Peyer's patch (tissue), 4 donors: ENCODE data around the gene PPFIBP2. TPM values are rescaled to one million over a fixed set of nuclear protein-coding genes. Genes with fewer than 3 reads are reported as not detected.
A peak's percentile ranks its signal among the peaks of the same experiment; 100 is the strongest.

Experiments used
- DNase-seq, 3 donors: peaks; one replicate each; pipeline ENCODE4 v3.0.0-alpha.2; 2017 to 2019
- H3K27ac ChIP-seq, 4 donors: fragments of 200-600 bp; sonication (generic); one replicate each; pipeline ENCODE4 v1.5.1; 2016 to 2019
- H3K27me3 ChIP-seq, 2 donors: fragments of 200-600 bp; sonication (generic); one replicate each; pipeline ENCODE4 v1.5.1; 2019
- H3K36me3 ChIP-seq, 3 donors: fragments of 200-600 bp; sonication (generic); one replicate each; pipeline ENCODE4 v1.5.1; 2016 to 2019
- H3K4me1 ChIP-seq, 4 donors: fragments of 200-600 bp; sonication (generic); one replicate each; pipeline ENCODE4 v1.5.1; 2016 to 2019
- H3K4me3 ChIP-seq, 4 donors: fragments of 200-600 bp; sonication (generic); 1 replicate in 3 of 4; 2 replicates in 1 of 4; pipeline ENCODE4 v1.5.1; 2016 to 2019; ENCODE audit warnings: mild to moderate bottlenecking in 1 of 4
- H3K9me3 ChIP-seq, 4 donors: fragments of 200-600 bp; sonication (generic); one replicate each; pipeline ENCODE4 v1.5.1; 2016 to 2019; ENCODE audit warnings: mild to moderate bottlenecking in 1 of 4
- POLR2A ChIP-seq, 2 donors: fragments of 450-650 bp; IDR thresholded peaks; one replicate each; pipeline ENCODE4 v1.5.1; 2017; ENCODE audit warnings: antibody characterized with exemption in 2 of 2, mild to moderate bottlenecking in 2 of 2, moderate library complexity in 2 of 2
- total RNA-seq, 4 donors: library from RNA; depleted of rRNA; stranded (reverse); fragments of >200 nt; gene quantifications; one replicate each; pipeline ENCODE4 v1.1.0, GENCODE V29; 2016
- TF ChIP-seq, protein P1 (sequence below), 6 experiments: fragments of 450-650 bp in 4 of 6; fragments of 200-600 bp in 2 of 6; sonication (generic) in 1 of 6; IDR thresholded peaks; one replicate each; pipeline ENCODE4 v1.5.1; 2017 to 2019; ENCODE audit warnings: antibody characterized with exemption in 6 of 6, mild to moderate bottlenecking in 3 of 6, moderate library complexity in 1 of 6

Gene PPFIBP2
- total RNA-seq, 4 donors from 2014 or later = 74.6 to 245 (median 148) TPM

DNA sequence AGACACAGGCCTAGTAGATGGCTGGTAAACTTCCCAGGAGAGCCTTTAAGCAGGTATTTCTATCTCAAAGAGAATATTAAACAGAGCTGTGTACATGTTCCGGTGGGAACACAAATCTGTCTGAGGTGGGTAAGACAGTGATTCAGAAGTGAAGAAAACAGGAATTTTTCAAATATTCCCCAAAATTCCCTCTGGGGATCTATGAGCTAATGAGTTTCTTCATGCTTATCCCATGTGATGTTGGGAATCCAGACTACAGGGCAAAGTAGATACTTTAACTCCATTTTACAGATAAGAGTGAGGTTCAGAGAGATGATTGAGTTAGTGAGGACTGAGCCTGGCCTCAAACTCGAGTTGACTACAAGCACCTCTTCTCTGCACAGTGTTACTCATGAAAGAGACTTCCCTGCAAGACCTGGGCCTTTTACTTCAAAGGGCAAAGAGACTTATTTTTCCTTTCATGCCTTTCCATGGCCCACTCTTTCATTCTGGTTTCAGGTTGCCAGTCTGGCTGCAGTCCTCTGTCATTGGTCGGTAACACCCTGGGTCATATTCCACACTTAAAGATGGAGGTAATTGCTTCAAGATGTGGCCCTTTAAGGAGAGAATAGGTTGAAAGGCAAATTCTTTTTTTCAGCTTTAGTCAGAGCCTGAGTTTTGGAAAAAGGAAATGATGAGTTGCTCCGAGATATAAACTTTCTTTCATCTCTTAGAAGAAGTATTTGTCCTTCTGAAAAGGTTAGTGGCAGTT, 89.4 kb downstream of the PPFIBP2 start:
- TF ChIP-seq POLR2A (IDR thresholded peaks at IDR 0.05) = no peak
- TF ChIP-seq, protein P1, sequence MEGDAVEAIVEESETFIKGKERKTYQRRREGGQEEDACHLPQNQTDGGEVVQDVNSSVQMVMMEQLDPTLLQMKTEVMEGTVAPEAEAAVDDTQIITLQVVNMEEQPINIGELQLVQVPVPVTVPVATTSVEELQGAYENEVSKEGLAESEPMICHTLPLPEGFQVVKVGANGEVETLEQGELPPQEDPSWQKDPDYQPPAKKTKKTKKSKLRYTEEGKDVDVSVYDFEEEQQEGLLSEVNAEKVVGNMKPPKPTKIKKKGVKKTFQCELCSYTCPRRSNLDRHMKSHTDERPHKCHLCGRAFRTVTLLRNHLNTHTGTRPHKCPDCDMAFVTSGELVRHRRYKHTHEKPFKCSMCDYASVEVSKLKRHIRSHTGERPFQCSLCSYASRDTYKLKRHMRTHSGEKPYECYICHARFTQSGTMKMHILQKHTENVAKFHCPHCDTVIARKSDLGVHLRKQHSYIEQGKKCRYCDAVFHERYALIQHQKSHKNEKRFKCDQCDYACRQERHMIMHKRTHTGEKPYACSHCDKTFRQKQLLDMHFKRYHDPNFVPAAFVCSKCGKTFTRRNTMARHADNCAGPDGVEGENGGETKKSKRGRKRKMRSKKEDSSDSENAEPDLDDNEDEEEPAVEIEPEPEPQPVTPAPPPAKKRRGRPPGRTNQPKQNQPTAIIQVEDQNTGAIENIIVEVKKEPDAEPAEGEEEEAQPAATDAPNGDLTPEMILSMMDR (IDR thresholded peaks at IDR 0.05) = no peak
- Histone ChIP-seq H3K4me1 (peaks cover 0 to 15% (median 1%) of the 10 kb centered on the region in 4 donors), H3K27me3 (no peaks in the 10 kb centered on the region), H3K4me3 (no peak overlapping the region), H3K9me3 (no peaks in the 10 kb centered on the region), H3K27ac (no peak overlapping the region), H3K36me3 (no peaks in the 10 kb centered on the region)
- DNase-seq = no peak

DNA sequence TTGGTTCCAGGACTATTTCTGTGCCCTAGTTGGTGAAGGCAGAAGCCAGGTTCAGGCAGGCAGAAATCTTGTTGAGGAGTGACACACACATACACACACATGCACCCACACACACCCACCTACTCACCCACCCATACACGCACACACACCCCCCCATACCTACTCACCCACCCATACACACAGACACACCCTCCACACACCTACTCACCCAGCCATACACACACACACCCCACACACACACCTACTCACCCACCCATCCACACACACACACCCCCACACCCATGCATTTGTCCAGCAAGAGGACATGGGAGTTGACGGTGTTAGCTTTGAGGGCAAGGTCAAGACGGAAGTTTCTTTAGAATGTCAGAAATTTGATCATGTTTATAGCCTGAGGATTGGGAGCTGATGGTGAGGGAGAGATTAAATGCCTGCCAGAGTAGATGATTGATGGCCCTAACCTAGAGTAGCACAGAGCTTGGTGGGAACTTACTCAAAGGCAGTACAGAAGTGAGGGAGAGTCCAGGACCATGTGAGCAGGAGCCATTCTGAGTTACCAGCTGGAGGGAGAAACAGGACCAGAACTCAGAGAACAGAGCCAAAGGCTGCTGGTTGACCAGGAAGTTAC, 90.6 kb downstream of the PPFIBP2 start:
- Histone ChIP-seq H3K27me3 (no peaks in the 10 kb centered on the region), H3K4me3 (no peak overlapping the region), H3K27ac (peak overlapping the region in 3 of 4 donors; percentile 24 to 80 (median 78)), H3K36me3 (no peaks in the 10 kb centered on the region), H3K4me1 (peaks cover 0 to 15% (median 1%) of the 10 kb centered on the region in 4 donors), H3K9me3 (no peaks in the 10 kb centered on the region)
- DNase-seq = peak in 2 of 3 donors; percentile 51 to 58
- TF ChIP-seq POLR2A (IDR thresholded peaks at IDR 0.05) = no peak
- TF ChIP-seq, protein P1 (IDR thresholded peaks at IDR 0.05) = no peak

DNA sequence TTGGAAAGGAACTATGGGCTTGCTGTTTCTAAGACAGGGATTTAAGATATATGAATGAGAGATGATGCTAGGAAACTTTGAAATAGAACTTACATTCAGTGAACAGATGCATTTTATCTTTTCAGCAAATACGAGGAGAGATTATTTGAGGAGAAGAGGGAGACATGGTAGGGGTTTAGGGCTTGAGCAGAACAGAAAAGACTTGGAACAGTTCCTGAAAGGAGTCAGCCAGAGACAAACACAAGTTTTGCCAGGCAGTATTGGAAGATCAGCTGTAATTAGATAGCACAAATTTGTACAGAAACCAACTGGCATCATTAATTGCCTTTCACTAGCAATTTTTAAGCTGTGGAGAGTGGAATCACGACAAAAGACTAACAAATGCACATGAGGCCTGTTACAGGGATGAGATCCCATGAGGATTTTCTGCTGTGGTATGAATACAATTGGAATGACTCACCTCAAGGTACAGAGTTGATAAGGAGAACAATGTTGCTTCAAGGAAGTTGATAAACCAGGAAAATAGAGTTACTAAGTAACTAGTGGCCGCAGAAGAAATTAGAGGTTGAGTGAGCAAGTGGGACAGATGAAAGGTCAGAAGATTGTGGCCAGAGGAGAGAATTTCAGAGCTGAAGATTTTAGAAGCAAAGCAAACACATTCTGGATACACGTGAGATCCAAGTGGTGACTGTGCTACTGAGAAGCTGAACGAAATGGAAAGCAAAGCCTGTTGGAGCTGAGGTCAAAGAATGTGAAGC, 91.6 kb downstream of the PPFIBP2 start:
- peak in 1 of 2 donors; percentile 31 for TF ChIP-seq POLR2A (IDR thresholded peaks at IDR 0.05)
- TF ChIP-seq, protein P1 (IDR thresholded peaks at IDR 0.05) = peak in 1 of 6 experiments; percentile 10
- peak overlapping the region in 2 of 4 donors; percentile 32 to 44 for H3K4me3 ChIP-seq
- no peaks in the 10 kb centered on the region for H3K27me3 ChIP-seq
- H3K27ac ChIP-seq = peak overlapping the region in 3 of 4 donors; percentile 24 to 80 (median 78)
- peaks cover 0 to 6% (median 0%) of the 10 kb centered on the region in 3 donors for H3K36me3 ChIP-seq
- H3K9me3 ChIP-seq = no peaks in the 10 kb centered on the region
- H3K4me1 ChIP-seq = peaks cover 0 to 15% (median 1%) of the 10 kb centered on the region in 4 donors
- no peak for DNase-seq

DNA sequence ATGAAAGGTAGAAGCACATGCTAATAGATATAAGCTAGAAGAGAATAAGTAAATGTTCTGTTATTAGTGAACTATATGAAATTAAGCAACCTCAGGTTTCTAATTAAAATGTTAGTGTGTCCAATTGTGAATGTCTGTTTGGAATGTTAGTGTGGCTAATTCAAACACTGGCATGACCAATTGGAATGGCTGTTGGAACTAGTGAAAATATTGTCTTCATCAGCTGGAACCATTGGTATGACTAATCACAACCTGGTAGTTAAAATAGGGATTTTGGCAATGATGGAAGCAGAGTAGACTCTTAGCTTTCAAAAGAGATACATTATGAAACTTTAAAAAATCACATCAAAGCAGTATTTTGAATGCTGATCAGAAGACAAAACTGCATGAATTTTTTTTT, 92.7 kb downstream of the PPFIBP2 start:
- TF ChIP-seq, protein P1 (IDR thresholded peaks at IDR 0.05) = no peak
- TF ChIP-seq POLR2A (IDR thresholded peaks at IDR 0.05) = no peak
- Histone ChIP-seq H3K9me3 (no peaks in the 10 kb centered on the region), H3K27me3 (no peaks in the 10 kb centered on the region), H3K4me1 (peaks cover 0 to 15% (median 1%) of the 10 kb centered on the region in 4 donors), H3K27ac (peak overlapping the region in 2 of 4 donors; percentile 78 to 80), H3K4me3 (peak overlapping the region in 2 of 4 donors; percentile 32 to 44), H3K36me3 (peaks cover 0 to 17% (median 0%) of the 10 kb centered on the region in 3 donors)
- DNase-seq = no peak

DNA sequence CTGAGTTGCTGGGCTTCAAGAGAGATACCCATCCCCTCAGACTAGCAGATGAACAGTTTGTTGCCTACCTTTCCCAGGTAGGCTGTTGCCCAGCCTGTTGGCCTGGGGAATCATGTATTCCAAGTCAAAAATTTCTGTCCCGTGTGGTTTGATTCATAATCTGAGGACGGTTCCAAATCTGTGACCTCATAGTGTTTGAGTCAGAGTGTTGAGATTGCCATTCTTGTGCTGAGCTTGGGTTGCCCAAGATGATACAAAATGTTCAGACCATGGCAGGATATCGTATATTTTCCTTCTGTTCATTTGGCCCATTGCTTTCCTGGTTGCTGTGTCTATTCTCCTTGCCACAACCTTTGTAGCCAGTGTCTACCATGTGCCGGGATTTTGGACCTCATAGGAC, 95.2 kb downstream of the PPFIBP2 start:
- TF ChIP-seq, protein P1 (IDR thresholded peaks at IDR 0.05) = no peak
- no peak for TF ChIP-seq POLR2A (IDR thresholded peaks at IDR 0.05)
- no peak overlapping the region for H3K27ac ChIP-seq
- H3K4me1 ChIP-seq = peaks cover 0 to 14% (median 1%) of the 10 kb centered on the region in 4 donors
- no peaks in the 10 kb centered on the region for H3K27me3 ChIP-seq
- no peak for DNase-seq
- H3K9me3 ChIP-seq = no peaks in the 10 kb centered on the region
- H3K36me3 ChIP-seq = peaks cover 0 to 28% (median 0%) of the 10 kb centered on the region in 3 donors
- H3K4me3 ChIP-seq = no peak overlapping the region
